PC-9 (cell line): ENCODE measurements around the gene MX2. TPM values are rescaled to one million over a fixed set of nuclear protein-coding genes. Genes with fewer than 3 reads are reported as not detected.

Experiments
- BruUV-seq: library from RNA; stranded (reverse); fragments of 400-500 nt; replicated peaks from 2 replicates; lab custom pipeline; 2021; lab: Mats Ljungman, UMichigan
- CTCF ChIA-PET: fragments of 300-600 bp; sonication (Branson Sonifier 250); formaldehyde crosslinking; loops from one replicate; lab custom pipeline; 2022; ENCODE audit warnings: antibody characterized with exemption; lab: Charles Lee
- POLR2A ChIA-PET: fragments of 300-600 bp; sonication (Branson Sonifier 250); formaldehyde crosslinking; loops from one replicate; lab custom pipeline; 2022; ENCODE audit warnings: antibody characterized with exemption; ENCODE audit not compliant: unreplicated experiment; lab: Charles Lee
- DNase-seq, 2 experiments: peaks; one replicate each; pipeline versions ENCODE4 v3.0.0 to v3.0.0-alpha.2; 2015 to 2022; ENCODE audit warnings: mixed read lengths in 1 of 2
- H2AFZ ChIP-seq: fragments of 200-600 bp; sonication (generic); 2 replicates; pipeline ENCODE4 v1.8.1; 2017; ENCODE audit warnings: antibody characterized with exemption
- H3F3A ChIP-seq: fragments of 200-600 bp; sonication (generic); 2 replicates; pipeline ENCODE4 v1.8.1; 2017; ENCODE audit warnings: antibody characterized with exemption, mild to moderate bottlenecking, low read depth; ENCODE audit not compliant: insufficient read depth
- H3K27ac ChIP-seq: fragments of 200-600 bp; sonication (generic); 2 replicates; pipeline ENCODE4 v1.6.1; 2016; ENCODE audit warnings: mixed run types
- H3K27me3 ChIP-seq: fragments of 200-600 bp; sonication (generic); 2 replicates; pipeline ENCODE4 v1.6.1; 2016; ENCODE audit warnings: low read depth, mixed run types; ENCODE audit not compliant: insufficient read depth
- H3K36me3 ChIP-seq: fragments of 200-600 bp; sonication (generic); 2 replicates; pipeline ENCODE4 v1.6.1; 2016; ENCODE audit warnings: low read depth, mixed run types
- H3K4me1 ChIP-seq: fragments of 200-600 bp; sonication (generic); replicated peaks from 2 replicates; pipeline ENCODE4 v1.6.1; 2016; ENCODE audit warnings: mixed run types; ENCODE audit not compliant: insufficient read depth
- H3K4me2 ChIP-seq: fragments of 200-600 bp; sonication (generic); 2 replicates; pipeline ENCODE4 v1.6.1; 2017; ENCODE audit warnings: mixed run types
- H3K4me3 ChIP-seq: fragments of 200-600 bp; sonication (generic); 2 replicates; pipeline ENCODE4 v1.6.1; 2016; ENCODE audit warnings: mixed run types
- H3K79me2 ChIP-seq: fragments of 200-600 bp; sonication (generic); 2 replicates; pipeline ENCODE4 v1.6.1; 2017; ENCODE audit warnings: low read depth, mixed run types
- H3K9me2 ChIP-seq: fragments of 200-600 bp; sonication (generic); 2 replicates; pipeline ENCODE4 v1.8.1; 2017; ENCODE audit warnings: mild to moderate bottlenecking; ENCODE audit not compliant: insufficient read depth
- H3K9me3 ChIP-seq: fragments of 200-600 bp; sonication (generic); 2 replicates; pipeline ENCODE4 v1.8.1; 2016; ENCODE audit warnings: low read depth; ENCODE audit not compliant: insufficient read depth
- H4K20me1 ChIP-seq: fragments of 200-600 bp; sonication (generic); 2 replicates; pipeline ENCODE4 v1.8.1; 2017; ENCODE audit not compliant: insufficient read depth
- EZH2 ChIP-seq: fragments of 200-600 bp; sonication (generic); IDR thresholded peaks from 2 replicates; pipeline ENCODE4 v1.8.0; 2017; ENCODE audit warnings: antibody characterized with exemption, low read depth
- intact Hi-C: fragments of 100-400 bp; cut with micrococcal nuclease; formaldehyde crosslinking; loops from one replicate; pipeline ENCODE4 v1.10.0; 2022; ENCODE audit not compliant: unreplicated experiment
- total RNA-seq: library from RNA; stranded (reverse); gene quantifications from 2 replicates; pipeline ENCODE4 v1.2.3, GENCODE V29; 2021
- TF ChIP-seq, protein P1 (sequence below): fragments of 200-600 bp; sonication (generic); conservative IDR thresholded peaks from 2 replicates; pipeline ENCODE4 v1.6.1; 2017; ENCODE audit warnings: mixed run types, antibody characterized with exemption, mild to moderate bottlenecking, moderate library complexity

Gene MX2
- total RNA-seq, 1 experiment from 2014 or later = 2.5 TPM

DNA sequence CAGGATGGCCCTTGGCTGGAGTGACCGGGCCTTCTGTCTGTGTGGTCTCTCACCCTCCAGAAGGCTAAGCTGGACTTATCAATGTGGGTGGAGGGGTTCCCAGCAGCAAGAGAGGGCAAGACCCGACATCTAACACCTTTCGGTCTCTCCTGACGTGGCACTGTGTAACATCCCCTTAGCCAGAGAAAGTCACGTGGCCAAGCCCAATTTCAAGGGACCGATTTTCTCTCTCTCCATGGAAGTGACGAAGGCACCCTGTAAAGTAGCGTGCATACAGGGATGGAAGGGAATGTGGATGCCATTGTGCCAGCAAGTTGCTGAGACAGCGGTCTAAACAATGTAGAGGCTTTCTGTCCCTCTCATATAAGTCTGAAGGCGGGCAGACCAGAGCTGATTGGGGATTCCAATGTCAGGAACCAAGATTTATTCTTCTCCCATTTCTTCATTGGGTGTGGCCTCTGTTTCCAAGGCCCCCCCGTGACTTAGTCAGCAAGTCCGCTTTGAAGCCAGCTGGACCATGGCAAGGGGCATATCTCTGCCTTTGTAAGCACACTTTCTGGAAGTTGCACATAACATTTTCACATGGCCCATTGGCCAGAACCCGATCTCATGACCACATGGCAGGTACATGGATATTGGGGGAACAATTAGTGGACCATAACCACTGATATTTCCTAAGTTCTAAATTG is 76.7 kb downstream of the MX2 start:
- Histone ChIP-seq H3K9me3 (no peaks in the 10 kb centered on the region), H3K36me3 (no peaks in the 10 kb centered on the region), H3K4me1 (no peaks in the 10 kb centered on the region), H3K79me2 (no peaks in the 10 kb centered on the region), H4K20me1 (no peaks in the 10 kb centered on the region), H3F3A (no peaks in the 10 kb centered on the region), H3K4me3 (no peak overlapping the region), H3K27me3 (no peaks in the 10 kb centered on the region), H2AFZ (no peak overlapping the region), H3K9me2 (no peaks in the 10 kb centered on the region), H3K27ac (no peak overlapping the region), H3K4me2 (no peak overlapping the region)
- no TSS peak for BruUV-seq
- intact Hi-C loops = no loop called here
- TF ChIP-seq, protein P1, sequence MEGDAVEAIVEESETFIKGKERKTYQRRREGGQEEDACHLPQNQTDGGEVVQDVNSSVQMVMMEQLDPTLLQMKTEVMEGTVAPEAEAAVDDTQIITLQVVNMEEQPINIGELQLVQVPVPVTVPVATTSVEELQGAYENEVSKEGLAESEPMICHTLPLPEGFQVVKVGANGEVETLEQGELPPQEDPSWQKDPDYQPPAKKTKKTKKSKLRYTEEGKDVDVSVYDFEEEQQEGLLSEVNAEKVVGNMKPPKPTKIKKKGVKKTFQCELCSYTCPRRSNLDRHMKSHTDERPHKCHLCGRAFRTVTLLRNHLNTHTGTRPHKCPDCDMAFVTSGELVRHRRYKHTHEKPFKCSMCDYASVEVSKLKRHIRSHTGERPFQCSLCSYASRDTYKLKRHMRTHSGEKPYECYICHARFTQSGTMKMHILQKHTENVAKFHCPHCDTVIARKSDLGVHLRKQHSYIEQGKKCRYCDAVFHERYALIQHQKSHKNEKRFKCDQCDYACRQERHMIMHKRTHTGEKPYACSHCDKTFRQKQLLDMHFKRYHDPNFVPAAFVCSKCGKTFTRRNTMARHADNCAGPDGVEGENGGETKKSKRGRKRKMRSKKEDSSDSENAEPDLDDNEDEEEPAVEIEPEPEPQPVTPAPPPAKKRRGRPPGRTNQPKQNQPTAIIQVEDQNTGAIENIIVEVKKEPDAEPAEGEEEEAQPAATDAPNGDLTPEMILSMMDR = no peak
- ChIA-PET POLR2A (no interaction called here), CTCF (no interaction called here)
- DNase-seq = no peak

DNA sequence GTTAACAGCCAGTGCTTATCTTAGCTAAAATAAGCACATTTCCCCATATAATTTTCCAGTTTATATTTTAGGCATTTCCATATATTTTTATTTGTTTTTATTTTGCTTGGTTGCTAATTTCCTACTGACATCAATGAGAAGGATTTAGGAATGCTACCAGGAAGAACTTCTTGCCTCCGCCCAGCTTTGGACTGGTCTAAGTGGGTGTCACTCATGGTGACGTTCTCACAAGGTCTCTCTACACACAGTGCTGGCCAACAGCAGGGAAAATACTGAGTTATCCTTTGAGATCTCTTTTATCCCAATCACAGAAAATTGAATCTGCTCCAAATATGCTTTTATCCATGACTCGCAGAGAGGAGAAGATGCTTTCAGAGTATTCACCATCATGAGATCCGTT is 77.4 kb downstream of the MX2 start:
- CTCF ChIA-PET = no interaction called here
- no peaks in the 10 kb centered on the region for H3K9me2 ChIP-seq
- no peaks in the 10 kb centered on the region for H3F3A ChIP-seq
- H3K27ac ChIP-seq = no peak overlapping the region
- no peaks in the 10 kb centered on the region for H4K20me1 ChIP-seq
- H3K4me1 ChIP-seq = no peaks in the 10 kb centered on the region
- BruUV-seq = no TSS peak
- no peaks in the 10 kb centered on the region for H3K36me3 ChIP-seq
- H3K79me2 ChIP-seq = no peaks in the 10 kb centered on the region
- no peaks in the 10 kb centered on the region for H3K27me3 ChIP-seq
- no peak for DNase-seq
- intact Hi-C loops = no loop called here
- H3K9me3 ChIP-seq = no peaks in the 10 kb centered on the region
- POLR2A ChIA-PET = no interaction called here
- no peak overlapping the region for H3K4me2 ChIP-seq
- H2AFZ ChIP-seq = no peak overlapping the region
- no peak overlapping the region for H3K4me3 ChIP-seq
- TF ChIP-seq EZH2 = no peak
- TF ChIP-seq, protein P1 = no peak

DNA sequence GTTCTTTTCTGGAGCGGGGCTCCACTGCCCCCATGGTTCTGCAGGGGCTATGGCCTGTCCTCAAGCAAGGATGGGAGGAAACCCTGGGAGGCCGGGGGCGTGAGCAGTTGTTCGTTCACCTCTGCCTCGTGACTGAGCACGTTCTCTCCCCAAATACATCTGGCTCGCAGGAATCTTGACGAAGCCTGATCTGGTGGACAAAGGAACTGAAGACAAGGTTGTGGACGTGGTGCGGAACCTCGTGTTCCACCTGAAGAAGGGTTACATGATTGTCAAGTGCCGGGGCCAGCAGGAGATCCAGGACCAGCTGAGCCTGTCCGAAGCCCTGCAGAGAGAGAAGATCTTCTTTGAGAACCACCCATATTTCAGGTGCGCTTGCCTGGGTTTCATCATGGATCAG is 79.7 kb downstream of the MX2 start:
- Histone ChIP-seq H3K4me2 (no peak overlapping the region), H3K4me1 (no peaks in the 10 kb centered on the region), H3K9me2 (no peaks in the 10 kb centered on the region), H3K9me3 (no peaks in the 10 kb centered on the region), H2AFZ (no peak overlapping the region), H3K27me3 (no peaks in the 10 kb centered on the region), H3K36me3 (no peaks in the 10 kb centered on the region), H3K79me2 (no peaks in the 10 kb centered on the region), H3F3A (no peaks in the 10 kb centered on the region), H3K4me3 (no peak overlapping the region), H4K20me1 (no peaks in the 10 kb centered on the region), H3K27ac (no peak overlapping the region)
- POLR2A ChIA-PET = no interaction called here
- DNase-seq = no peak
- intact Hi-C loops = no loop called here
- TF ChIP-seq, protein P1 = no peak
- TF ChIP-seq EZH2 = no peak
- BruUV-seq = no TSS peak
- CTCF ChIA-PET = no interaction called here
